IMR-90 (cell line): Measurements from ENCODE around the gene NRP2.
A peak's percentile ranks its signal among the peaks of the same experiment; 100 is the strongest.

ENCODE experiments used
- CEBPB ChIP-seq: IDR thresholded peaks from 2 replicates; pipeline ENCODE4 v1.6.1; 2012; ENCODE audit warnings: low read depth, low read length, improper control_type of control experiment
- FOS ChIP-seq: fragments of 150-350 bp; IDR thresholded peaks from 2 replicates; pipeline ENCODE4 v1.6.1; 2016; ENCODE audit warnings: low read depth, low read length
- MAFK ChIP-seq: IDR thresholded peaks from 2 replicates; pipeline ENCODE4 v1.6.1; 2012; ENCODE audit warnings: low read depth, low read length, improper control_type of control experiment
- MXI1 ChIP-seq: IDR thresholded peaks from 2 replicates; pipeline ENCODE4 v1.6.1; 2012; ENCODE audit warnings: low read depth, mild to moderate bottlenecking, low read length, moderate library complexity, borderline replicate concordance
- POLR2A ChIP-seq: IDR thresholded peaks from 2 replicates; pipeline ENCODE4 v1.6.1; 2012; ENCODE audit warnings: mild to moderate bottlenecking, low read depth, low read length
- RAD21 ChIP-seq: IDR thresholded peaks from 2 replicates; pipeline ENCODE4 v1.6.1; 2012; ENCODE audit warnings: low read length, improper control_type of control experiment
- RCOR1 ChIP-seq: IDR thresholded peaks from 2 replicates; pipeline ENCODE4 v1.6.1; 2012; ENCODE audit warnings: mild to moderate bottlenecking, low read length, improper control_type of control experiment; ENCODE audit not compliant: insufficient replicate concordance
- RFX5 ChIP-seq: IDR thresholded peaks from 2 replicates; pipeline ENCODE4 v1.8.0; 2012; ENCODE audit warnings: low read depth, mild to moderate bottlenecking, low read length, moderate library complexity
- SMC3 ChIP-seq: fragments of 150-350 bp; IDR thresholded peaks from 2 replicates; pipeline ENCODE4 v1.6.1; 2016; ENCODE audit warnings: low read depth, mild to moderate bottlenecking, antibody characterized with exemption, low read length, moderate library complexity
- TF ChIP-seq, protein P1 (sequence below): conservative IDR thresholded peaks from 2 replicates; pipeline ENCODE4 v1.5.1; 2012; ENCODE audit warnings: mild to moderate bottlenecking, low read depth, low read length, improper control_type of control experiment
- TF ChIP-seq, protein P2 (sequence below): fragments of 150-350 bp; IDR thresholded peaks from 2 replicates; pipeline ENCODE4 v1.6.1; 2017; ENCODE audit warnings: mild to moderate bottlenecking, antibody characterized with exemption, low read length, low read depth

DNA sequence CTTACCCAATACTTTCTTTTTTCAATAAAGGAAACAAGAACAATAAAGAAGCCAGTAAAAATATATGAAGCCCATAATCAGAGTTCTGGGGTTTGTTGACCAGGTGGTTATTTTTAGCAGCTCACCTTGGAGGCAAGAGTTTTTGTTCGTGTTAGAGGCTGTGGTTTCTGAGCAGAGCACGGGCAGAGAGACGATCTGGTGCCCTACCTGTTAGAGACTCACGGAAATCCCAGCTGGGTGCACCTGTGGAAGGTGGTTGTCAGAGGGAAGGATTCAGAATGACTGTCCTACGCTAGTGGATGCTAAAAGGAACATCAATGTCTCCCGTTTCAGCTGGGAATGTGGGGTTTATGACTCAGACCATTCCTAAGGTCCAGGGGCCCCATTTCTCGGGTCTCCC, 87.6 kb downstream of the NRP2 start:
- TF ChIP-seq POLR2A (no peak), RCOR1 (no peak), MXI1 (no peak), FOS (0 out of 2 replicates have a peak, but pooled peaks have one; percentile 10), RFX5 (no peak), RAD21 (no peak), CEBPB (no peak), SMC3 (no peak), MAFK (no peak)
- TF ChIP-seq, protein P1, sequence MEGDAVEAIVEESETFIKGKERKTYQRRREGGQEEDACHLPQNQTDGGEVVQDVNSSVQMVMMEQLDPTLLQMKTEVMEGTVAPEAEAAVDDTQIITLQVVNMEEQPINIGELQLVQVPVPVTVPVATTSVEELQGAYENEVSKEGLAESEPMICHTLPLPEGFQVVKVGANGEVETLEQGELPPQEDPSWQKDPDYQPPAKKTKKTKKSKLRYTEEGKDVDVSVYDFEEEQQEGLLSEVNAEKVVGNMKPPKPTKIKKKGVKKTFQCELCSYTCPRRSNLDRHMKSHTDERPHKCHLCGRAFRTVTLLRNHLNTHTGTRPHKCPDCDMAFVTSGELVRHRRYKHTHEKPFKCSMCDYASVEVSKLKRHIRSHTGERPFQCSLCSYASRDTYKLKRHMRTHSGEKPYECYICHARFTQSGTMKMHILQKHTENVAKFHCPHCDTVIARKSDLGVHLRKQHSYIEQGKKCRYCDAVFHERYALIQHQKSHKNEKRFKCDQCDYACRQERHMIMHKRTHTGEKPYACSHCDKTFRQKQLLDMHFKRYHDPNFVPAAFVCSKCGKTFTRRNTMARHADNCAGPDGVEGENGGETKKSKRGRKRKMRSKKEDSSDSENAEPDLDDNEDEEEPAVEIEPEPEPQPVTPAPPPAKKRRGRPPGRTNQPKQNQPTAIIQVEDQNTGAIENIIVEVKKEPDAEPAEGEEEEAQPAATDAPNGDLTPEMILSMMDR: no peak
- TF ChIP-seq, protein P2, sequence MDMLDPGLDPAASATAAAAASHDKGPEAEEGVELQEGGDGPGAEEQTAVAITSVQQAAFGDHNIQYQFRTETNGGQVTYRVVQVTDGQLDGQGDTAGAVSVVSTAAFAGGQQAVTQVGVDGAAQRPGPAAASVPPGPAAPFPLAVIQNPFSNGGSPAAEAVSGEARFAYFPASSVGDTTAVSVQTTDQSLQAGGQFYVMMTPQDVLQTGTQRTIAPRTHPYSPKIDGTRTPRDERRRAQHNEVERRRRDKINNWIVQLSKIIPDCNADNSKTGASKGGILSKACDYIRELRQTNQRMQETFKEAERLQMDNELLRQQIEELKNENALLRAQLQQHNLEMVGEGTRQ: no peak
